DMS114 treated with DMSO at 0.1 percent for 48 hours (cell line): Measurements from ENCODE around the gene KIF16B.

Source experiments
- DNase-seq: peaks from one replicate; lab custom pipeline; 2025; ENCODE audit not compliant: unreplicated experiment; lab: John Stamatoyannopoulos, UW

The KIF16B gene

GRCh38 chr20:16405254-16405653, 168.0 kb downstream of the KIF16B start:
- no peak for DNase-seq

DNA sequence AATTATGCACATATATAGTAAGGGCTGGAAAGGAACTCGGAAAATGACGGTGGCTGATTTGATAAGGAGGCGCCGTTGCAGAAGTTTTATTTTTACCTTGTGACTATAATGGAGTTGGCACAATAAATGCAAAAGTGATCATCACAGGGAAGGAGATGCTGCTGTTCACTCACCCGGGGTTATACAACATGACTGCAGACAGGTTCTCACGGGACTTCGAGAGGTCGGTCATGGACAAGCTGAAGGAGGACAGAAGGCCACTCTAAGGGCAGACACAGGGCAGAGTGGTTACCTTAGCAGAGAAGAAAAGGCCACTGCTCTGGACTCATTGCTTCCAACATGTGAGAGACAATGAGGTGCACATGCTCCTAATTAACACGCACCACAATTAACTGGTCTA, 168.6 kb downstream of the KIF16B start:
- DNase-seq, result no peak

DNA sequence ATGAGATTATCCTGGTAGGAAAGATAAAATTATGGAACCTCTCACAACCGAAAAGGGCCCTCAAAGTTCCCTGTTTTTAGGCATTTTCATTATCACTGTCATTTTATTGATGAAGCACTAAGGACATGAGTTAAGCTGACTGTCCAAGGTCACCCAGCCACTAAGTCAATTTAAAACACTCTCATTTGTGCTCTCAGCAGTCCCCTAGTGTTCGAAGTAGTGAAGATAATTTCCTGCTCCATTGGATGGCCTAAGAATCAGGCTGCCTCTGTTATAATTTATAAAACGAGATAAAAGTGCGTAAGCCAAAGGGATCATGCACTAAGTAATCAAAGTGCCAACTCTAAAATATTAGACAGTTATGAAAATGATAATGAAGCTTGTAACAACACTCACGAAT, 169.1 kb downstream of the KIF16B start:
- no peak for DNase-seq

- DNase-seq, result no peak
These were observed 173.0 kb downstream of the KIF16B start for GRCh38 chr20:16400234-16400633.

DNA sequence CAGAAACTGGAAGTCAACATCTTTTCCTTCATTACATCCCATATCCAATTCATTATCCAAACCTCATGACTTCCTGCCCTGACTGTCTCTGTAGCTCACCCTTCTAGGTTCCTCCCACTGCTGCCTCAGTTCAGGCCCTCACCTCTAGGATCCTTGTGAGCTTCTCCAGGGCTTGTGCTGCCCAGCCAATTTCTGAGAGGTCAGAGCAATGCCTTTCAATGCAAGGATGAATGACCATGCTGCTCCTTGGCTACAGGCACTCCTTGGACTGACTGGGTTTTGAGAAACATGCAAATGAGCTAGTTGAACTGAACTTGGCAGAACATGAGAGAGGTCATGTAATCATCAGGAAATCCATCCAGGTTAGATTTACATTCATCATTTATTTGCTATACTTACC, 173.4 kb downstream of the KIF16B start:
- DNase-seq, result no peak

- no peak for DNase-seq
These were observed 176.2 kb downstream of the KIF16B start for GRCh38 chr20:16397086-16397485.

DNA sequence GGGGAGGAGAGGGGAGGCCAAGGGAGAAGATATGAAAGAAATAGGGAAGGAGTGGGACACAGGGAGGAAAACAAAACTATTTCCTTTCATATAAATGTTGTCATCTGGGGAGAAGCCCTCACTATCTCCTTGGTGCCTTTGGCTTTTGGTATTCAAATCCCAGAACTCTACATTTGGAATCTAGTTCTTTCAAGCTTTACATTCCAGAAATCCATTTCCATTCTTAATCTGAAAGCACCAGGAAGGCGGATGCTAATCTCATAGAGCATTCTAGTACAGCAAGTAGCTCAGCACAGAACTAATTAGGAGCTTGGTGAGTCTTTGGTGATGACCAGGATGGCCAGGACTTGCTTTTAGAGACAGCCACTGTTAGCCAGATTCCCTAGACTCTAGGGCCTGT, 177.9 kb downstream of the KIF16B start:
- DNase-seq, result no peak

- DNase-seq, result no peak
These were observed 178.5 kb downstream of the KIF16B start for GRCh38 chr20:16394784-16395183.

- no peak for DNase-seq
These were observed 179.4 kb downstream of the KIF16B start for GRCh38 chr20:16393836-16394235.

DNA sequence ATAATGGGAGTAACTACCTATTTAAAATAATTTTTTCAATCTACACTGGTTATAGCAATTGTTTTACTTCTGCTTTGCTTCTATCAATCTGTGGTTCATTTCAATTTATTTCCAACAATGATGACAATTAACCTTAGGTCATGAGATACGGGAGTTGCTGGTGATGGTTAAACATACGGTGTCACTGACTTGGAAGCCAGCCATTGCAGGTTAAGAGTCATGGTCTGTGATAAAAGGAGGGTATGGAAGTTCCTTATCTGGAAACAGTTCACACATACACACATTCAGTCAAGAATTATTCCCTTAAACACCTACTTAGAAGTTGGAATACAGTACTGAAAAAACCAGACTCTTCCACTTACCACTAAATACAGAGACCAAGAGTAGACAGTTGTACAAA, 180.0 kb downstream of the KIF16B start:
- DNase-seq, result no peak

DNA sequence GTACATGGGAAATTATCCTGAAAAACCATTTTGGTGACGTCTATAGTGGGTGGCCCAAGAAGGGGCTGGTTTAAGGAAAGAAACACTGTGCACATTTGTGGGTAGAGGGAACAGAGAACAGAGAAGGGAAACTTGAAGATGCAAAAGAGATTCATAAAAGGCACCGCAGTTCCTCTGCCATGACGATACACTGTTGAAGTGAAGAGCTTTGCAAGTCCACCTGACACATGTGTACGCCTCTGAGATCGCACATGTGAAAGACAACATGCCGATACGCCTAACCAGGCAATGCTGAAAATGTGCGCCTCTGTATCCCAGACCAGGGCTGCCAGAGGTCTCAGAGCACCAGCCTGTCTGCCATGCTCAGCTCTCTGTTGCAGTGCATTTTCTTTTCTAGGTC, 180.9 kb downstream of the KIF16B start:
- DNase-seq, result no peak

GRCh38 chr20:16390991-16391390, 182.3 kb downstream of the KIF16B start:
- no peak for DNase-seq

GRCh38 chr20:16388731-16389130, 184.5 kb downstream of the KIF16B start:
- DNase-seq, result no peak

DNA sequence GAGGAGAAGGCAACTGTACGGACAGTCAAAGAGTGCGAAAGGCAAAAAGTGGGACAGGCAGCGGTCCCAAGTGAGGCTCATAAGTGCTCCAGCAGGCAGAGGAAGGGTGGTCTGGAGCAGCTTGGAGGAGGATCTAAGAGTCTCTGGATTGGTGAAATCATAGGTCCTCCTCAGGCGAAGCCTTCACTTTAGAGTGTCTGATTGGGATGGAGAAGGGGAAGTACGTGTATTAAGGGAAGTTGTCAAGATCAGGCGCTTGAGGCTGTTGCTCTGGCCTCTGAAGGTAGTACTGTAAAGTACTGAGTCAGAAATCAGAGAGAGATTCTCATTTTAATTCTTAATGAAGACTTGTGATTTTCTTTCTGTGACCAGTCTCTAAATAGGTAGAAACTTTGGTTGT, 185.6 kb downstream of the KIF16B start:
- no peak for DNase-seq

GRCh38 chr20:16385891-16386290, 187.4 kb downstream of the KIF16B start:
- DNase-seq, result no peak

DNA sequence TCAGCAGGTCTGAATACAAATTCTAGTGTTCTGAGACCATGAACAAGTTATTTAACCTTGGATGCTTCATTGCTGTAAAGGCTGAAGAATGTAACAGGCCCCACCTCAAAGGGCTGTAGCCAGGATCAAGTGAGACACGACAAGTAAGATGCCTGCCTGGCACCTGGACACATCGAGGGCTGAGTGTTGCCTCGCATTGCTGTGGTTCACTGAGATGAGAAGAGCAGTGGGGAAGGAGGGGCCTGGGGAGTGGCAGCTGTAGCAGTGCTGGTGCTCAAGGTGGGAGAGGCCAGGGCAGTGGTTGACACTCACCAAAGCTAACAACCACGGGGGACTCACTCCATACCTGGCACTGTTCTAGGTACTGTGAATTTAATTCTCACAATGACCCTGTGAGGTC, 187.8 kb downstream of the KIF16B start:
- DNase-seq, result no peak

DNA sequence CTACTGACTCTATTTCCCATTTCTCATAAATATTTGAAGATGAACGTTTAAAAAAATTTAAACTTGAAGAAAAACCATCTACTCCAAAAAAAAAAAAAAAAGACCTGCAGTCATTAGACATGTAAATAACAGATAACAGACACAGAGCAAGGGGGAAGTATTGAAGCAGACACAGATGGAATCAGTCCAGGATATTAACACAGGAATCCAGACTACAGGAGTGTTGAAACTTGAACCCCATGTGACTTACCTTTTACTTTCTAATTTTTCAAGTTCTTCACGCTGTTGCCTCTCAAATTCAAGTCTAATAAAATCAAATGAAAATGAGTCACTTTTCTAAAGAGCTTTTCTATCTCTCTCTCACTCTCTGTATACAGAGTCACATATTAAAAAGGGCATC, 191.8 kb downstream of the KIF16B start:
- no peak for DNase-seq

DNA sequence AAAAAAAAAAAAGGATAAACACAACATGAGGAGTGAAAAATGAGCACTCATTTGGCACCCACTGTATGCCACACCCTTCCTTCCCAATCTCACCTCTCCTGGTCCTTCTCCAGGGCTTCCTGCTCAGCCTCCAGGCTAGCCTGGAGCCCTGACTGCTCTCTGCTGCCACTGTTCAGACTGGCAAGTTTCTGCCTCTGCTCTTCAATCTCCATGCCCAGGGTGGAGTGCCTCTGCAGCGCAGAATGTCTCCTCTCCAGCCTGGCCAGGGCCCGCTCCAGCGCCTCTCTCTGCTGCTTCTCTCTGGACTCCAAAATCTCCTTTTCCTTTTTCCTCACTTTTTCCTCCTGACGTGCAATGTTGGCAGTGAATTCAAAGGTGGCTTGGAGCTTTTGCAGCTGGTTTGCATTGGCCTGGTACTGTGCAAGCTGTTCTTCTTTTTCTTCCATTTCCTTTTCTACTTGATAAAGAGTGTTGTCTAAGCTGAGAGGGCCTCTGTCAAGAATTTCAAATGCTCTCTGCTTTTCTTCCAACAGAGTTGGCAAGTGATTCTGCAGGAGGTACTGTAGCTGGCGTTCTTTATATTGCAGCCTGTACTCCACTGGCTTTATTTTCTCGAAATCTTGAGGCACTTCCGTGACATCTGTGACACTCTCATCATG, 194.4 kb downstream of the KIF16B start:
- no peak for DNase-seq

- no peak for DNase-seq
These were observed 195.1 kb downstream of the KIF16B start for GRCh38 chr20:16378122-16378521.

DNA sequence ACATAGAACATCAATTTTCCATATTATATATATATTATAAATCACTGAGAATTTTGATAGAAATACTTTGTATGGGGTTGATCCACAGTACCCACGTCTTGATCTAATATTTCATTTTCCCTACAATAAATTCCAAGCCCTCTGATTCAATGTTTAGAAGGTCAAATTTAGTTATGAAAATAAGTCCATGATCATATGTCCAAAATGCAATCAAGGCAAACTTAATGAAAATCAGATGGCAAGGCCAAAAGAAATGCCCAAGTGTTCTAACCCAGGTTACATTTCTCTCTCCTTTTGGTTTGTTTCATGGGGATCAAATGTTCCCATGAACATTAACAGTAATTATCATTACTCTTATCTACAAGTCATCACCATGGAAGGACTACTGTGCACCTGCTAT, 203.8 kb downstream of the KIF16B start:
- no peak for DNase-seq

DNA sequence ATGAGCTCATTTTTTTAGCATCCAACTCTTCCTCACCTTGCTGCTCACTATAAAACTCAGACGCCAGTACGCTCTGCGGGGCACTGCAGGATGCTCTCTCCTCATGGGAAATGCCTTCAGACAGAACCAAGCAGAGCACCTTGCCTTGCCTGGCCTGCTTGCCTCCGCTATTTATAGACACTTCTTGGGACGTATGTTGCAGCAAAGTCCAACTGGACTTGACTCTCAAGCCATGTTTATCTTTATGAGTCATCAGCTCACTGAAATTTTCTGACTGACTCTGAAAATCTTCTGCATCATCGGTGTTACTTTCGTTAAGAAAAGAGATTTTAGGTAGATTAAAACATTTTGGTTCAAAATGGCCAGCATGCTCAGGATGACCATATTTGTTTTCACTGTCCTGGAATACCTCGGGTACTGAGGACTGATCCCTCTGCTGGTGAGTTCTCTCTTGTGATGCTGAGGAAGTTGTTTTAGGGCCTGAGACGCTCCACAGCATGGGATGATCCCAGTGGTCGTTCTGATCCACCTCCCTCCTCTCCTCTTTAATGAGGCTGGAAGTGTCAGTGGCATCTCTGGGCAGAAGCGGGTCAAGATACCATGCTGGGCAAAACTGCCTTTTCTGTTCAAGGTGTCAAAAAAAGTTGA, 204.5 kb downstream of the KIF16B start:
- no peak for DNase-seq

DNA sequence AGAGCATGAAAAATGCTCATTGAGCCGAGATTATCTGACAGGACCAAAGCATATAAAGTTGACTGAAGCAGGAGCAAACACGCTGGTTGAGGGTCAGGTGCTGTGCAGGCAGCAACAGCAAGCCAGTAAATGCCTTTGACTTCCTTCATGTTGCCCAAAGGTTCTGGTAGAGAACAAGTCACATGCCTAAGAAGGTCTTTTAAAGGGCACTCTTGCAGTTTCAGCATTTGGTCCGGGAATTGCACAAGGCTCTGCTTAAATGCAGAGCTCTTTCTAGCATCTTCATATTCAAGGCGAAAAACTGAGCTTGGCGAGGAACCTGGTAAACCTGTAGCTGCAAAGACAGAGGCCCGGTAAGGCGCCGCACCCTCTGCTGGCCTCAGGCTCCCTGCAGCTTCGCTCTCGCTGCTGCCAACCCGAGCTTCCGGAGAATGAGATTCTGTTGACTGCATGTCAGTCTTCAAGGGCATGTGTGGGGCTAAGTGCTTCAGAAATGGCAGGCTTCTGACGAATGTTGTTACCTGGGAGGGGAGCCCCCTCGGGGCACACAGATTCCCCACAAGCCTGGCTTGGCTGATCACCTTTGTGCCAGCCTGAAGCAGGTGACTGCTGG, 205.2 kb downstream of the KIF16B start:
- no peak for DNase-seq

DNA sequence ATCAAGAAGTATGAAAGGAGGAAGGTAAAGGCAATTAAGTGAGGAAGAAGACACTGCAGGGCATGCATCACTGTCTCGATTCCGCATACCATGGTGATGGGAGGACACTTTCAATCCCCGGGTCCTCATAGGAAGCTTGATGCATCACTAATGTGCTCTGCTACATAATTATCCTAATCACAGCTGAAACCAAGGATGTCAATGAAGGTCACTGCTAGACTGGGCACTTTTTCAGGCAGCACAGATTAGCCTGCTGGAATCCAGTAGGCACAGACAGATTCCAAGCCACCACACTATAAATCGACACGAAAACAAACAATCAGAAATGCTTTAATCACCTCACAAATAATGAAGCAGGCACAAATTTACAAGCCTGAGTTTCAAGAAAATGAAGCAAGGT, 206.7 kb downstream of the KIF16B start:
- no peak for DNase-seq
